PC-3 (cell line): Measurements from ENCODE around the gene HDAC10.

Source experiments
- EZH2 ChIP-seq: fragments of 300-600 bp; sonication (generic); IDR thresholded peaks from one replicate; pipeline ENCODE4 v1.6.1; 2017; ENCODE audit warnings: antibody characterized with exemption, mild to moderate bottlenecking, low read length; ENCODE audit not compliant: unreplicated experiment
- EZH2phosphoT487 ChIP-seq: fragments of 300-600 bp; sonication (generic); IDR thresholded peaks from 2 replicates; pipeline ENCODE4 v1.6.1; 2018; ENCODE audit warnings: mild to moderate bottlenecking, antibody characterized with exemption, low read length, borderline replicate concordance
- TF ChIP-seq, protein P1 (sequence below): fragments of 300-600 bp; sonication (generic); conservative IDR thresholded peaks from 2 replicates; pipeline ENCODE4 v1.5.1; 2017; ENCODE audit warnings: antibody characterized with exemption, low read depth, mild to moderate bottlenecking, low read length

DNA sequence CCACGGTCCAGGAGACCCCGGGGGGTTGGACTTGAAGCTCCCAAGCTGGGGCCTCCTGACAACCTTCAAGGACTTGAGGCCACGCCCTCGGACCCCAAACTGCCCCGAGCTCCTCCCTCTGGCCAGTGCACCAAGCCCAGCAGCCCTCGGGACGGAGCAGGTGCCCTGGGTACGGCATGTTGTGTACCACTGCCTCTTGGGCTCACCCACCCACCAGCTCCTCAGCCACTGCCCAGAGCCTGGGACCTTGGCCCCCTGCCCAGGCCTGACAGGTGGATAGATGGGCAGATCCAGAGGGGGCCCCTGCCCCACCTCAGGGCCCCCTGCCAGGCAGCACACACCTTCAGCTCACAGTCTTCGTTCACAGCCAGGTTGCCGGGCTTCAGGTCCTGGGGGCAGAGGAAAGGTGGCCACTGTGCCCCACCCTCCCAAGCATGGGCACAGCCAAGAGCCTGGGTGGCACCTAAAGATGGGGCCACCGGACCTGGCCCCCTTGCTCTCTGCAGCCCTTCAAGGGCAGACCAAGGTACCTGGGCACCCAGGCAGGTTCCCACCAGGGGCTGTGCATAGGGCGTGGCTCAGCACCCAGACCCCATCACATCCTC is 5.3 kb upstream of the HDAC10 start:
- TF ChIP-seq, protein P1, sequence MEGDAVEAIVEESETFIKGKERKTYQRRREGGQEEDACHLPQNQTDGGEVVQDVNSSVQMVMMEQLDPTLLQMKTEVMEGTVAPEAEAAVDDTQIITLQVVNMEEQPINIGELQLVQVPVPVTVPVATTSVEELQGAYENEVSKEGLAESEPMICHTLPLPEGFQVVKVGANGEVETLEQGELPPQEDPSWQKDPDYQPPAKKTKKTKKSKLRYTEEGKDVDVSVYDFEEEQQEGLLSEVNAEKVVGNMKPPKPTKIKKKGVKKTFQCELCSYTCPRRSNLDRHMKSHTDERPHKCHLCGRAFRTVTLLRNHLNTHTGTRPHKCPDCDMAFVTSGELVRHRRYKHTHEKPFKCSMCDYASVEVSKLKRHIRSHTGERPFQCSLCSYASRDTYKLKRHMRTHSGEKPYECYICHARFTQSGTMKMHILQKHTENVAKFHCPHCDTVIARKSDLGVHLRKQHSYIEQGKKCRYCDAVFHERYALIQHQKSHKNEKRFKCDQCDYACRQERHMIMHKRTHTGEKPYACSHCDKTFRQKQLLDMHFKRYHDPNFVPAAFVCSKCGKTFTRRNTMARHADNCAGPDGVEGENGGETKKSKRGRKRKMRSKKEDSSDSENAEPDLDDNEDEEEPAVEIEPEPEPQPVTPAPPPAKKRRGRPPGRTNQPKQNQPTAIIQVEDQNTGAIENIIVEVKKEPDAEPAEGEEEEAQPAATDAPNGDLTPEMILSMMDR: no peak
- TF ChIP-seq EZH2 (no peak), EZH2phosphoT487 (no peak)
